Measurements from ENCODE around the gene CAPZB.

- no peak for TF ChIP-seq CTCF (IDR thresholded peaks at IDR 0.05; ENCODE audit: insufficient read depth, low read length)
- TF ChIP-seq REST (IDR thresholded peaks at IDR 0.05; ENCODE audit: insufficient replicate concordance, low read depth), result no peak
- no peak for TF ChIP-seq POLR2AphosphoS5 (IDR thresholded peaks at IDR 0.05; ENCODE audit: low read depth)
- TF ChIP-seq GABPA (IDR thresholded peaks at IDR 0.05; ENCODE audit: low read depth), result no peak
Measured at GRCh38 chr1:19424651-19425570, 60.4 kb downstream of the CAPZB start.
